PC-9 (cell line): ENCODE measurements around the gene ZNF217. TPM values are rescaled to one million over a fixed set of nuclear protein-coding genes. Genes with fewer than 3 reads are reported as not detected.

ENCODE experiments used
- BruUV-seq: library from RNA; stranded (reverse); fragments of 400-500 nt; replicated peaks from 2 replicates; lab custom pipeline; 2021; lab: Mats Ljungman, UMichigan
- CTCF ChIA-PET: fragments of 300-600 bp; sonication (Branson Sonifier 250); formaldehyde crosslinking; loops from one replicate; lab custom pipeline; 2022; ENCODE audit warnings: antibody characterized with exemption; lab: Charles Lee
- POLR2A ChIA-PET: fragments of 300-600 bp; sonication (Branson Sonifier 250); formaldehyde crosslinking; loops from one replicate; lab custom pipeline; 2022; ENCODE audit warnings: antibody characterized with exemption; ENCODE audit not compliant: unreplicated experiment; lab: Charles Lee
- DNase-seq, 2 experiments: peaks; one replicate each; pipeline versions ENCODE4 v3.0.0 to v3.0.0-alpha.2; 2015 to 2022; ENCODE audit warnings: mixed read lengths in 1 of 2
- H2AFZ ChIP-seq: fragments of 200-600 bp; sonication (generic); 2 replicates; pipeline ENCODE4 v1.8.1; 2017; ENCODE audit warnings: antibody characterized with exemption
- H3F3A ChIP-seq: fragments of 200-600 bp; sonication (generic); 2 replicates; pipeline ENCODE4 v1.8.1; 2017; ENCODE audit warnings: antibody characterized with exemption, mild to moderate bottlenecking, low read depth; ENCODE audit not compliant: insufficient read depth
- H3K27ac ChIP-seq: fragments of 200-600 bp; sonication (generic); 2 replicates; pipeline ENCODE4 v1.6.1; 2016; ENCODE audit warnings: mixed run types
- H3K27me3 ChIP-seq: fragments of 200-600 bp; sonication (generic); 2 replicates; pipeline ENCODE4 v1.6.1; 2016; ENCODE audit warnings: low read depth, mixed run types; ENCODE audit not compliant: insufficient read depth
- H3K36me3 ChIP-seq: fragments of 200-600 bp; sonication (generic); 2 replicates; pipeline ENCODE4 v1.6.1; 2016; ENCODE audit warnings: low read depth, mixed run types
- H3K4me1 ChIP-seq: fragments of 200-600 bp; sonication (generic); replicated peaks from 2 replicates; pipeline ENCODE4 v1.6.1; 2016; ENCODE audit warnings: mixed run types; ENCODE audit not compliant: insufficient read depth
- H3K4me2 ChIP-seq: fragments of 200-600 bp; sonication (generic); 2 replicates; pipeline ENCODE4 v1.6.1; 2017; ENCODE audit warnings: mixed run types
- H3K4me3 ChIP-seq: fragments of 200-600 bp; sonication (generic); 2 replicates; pipeline ENCODE4 v1.6.1; 2016; ENCODE audit warnings: mixed run types
- H3K79me2 ChIP-seq: fragments of 200-600 bp; sonication (generic); 2 replicates; pipeline ENCODE4 v1.6.1; 2017; ENCODE audit warnings: low read depth, mixed run types
- H3K9me2 ChIP-seq: fragments of 200-600 bp; sonication (generic); 2 replicates; pipeline ENCODE4 v1.8.1; 2017; ENCODE audit warnings: mild to moderate bottlenecking; ENCODE audit not compliant: insufficient read depth
- H3K9me3 ChIP-seq: fragments of 200-600 bp; sonication (generic); 2 replicates; pipeline ENCODE4 v1.8.1; 2016; ENCODE audit warnings: low read depth; ENCODE audit not compliant: insufficient read depth
- H4K20me1 ChIP-seq: fragments of 200-600 bp; sonication (generic); 2 replicates; pipeline ENCODE4 v1.8.1; 2017; ENCODE audit not compliant: insufficient read depth
- CTCF ChIP-seq: fragments of 200-600 bp; sonication (generic); conservative IDR thresholded peaks from 2 replicates; pipeline ENCODE4 v1.6.1; 2017; ENCODE audit warnings: mixed run types, antibody characterized with exemption, mild to moderate bottlenecking, moderate library complexity
- EZH2 ChIP-seq: fragments of 200-600 bp; sonication (generic); IDR thresholded peaks from 2 replicates; pipeline ENCODE4 v1.8.0; 2017; ENCODE audit warnings: antibody characterized with exemption, low read depth
- intact Hi-C: fragments of 100-400 bp; cut with micrococcal nuclease; formaldehyde crosslinking; loops from one replicate; pipeline ENCODE4 v1.10.0; 2022; ENCODE audit not compliant: unreplicated experiment
- total RNA-seq: library from RNA; stranded (reverse); gene quantifications from 2 replicates; pipeline ENCODE4 v1.2.3, GENCODE V29; 2021

Gene ZNF217
- total RNA-seq, 1 experiment from 2014 or later, result 63.8 TPM

- POLR2A ChIA-PET, result interaction anchor here (0.7 kb wide), 1 partner anchor 225 kb away, joined by 4 read pairs; no protein-coding TSS in a partner anchor
- DNase-seq, result no peak
- Histone ChIP-seq H3K79me2 (no peaks in the 10 kb centered on the region), H3K27me3 (no peaks in the 10 kb centered on the region), H2AFZ (no peak overlapping the region), H3K9me3 (no peaks in the 10 kb centered on the region), H3K27ac (no peak overlapping the region), H3K4me2 (no peak overlapping the region), H4K20me1 (no peaks in the 10 kb centered on the region), H3K4me3 (no peak overlapping the region), H3F3A (peaks cover 37% of the 10 kb centered on the region), H3K36me3 (peaks cover 5% of the 10 kb centered on the region; the same call in 1 of the 2 replicates), H3K9me2 (no peaks in the 10 kb centered on the region), H3K4me1 (no peaks in the 10 kb centered on the region)
- no TSS peak for BruUV-seq
- CTCF ChIA-PET, result no interaction called here
- no peak for TF ChIP-seq CTCF
- intact Hi-C loops, result no loop called here
Observed at GRCh38 chr20:53561505-53561904, 32.1 kb downstream of the ZNF217 start.

GRCh38 chr20:53559816-53560215 is 33.8 kb downstream of the ZNF217 start:
- no peaks in the 10 kb centered on the region for H3K4me1 ChIP-seq
- no peak overlapping the region for H3K4me3 ChIP-seq
- intact Hi-C loops, result no loop called here
- H3K79me2 ChIP-seq, result no peaks in the 10 kb centered on the region
- H4K20me1 ChIP-seq, result no peaks in the 10 kb centered on the region
- H3K27me3 ChIP-seq, result no peaks in the 10 kb centered on the region
- no TSS peak for BruUV-seq
- ChIA-PET CTCF (no interaction called here), POLR2A (interaction anchor here (0.6 kb wide), 1 partner anchor 35 kb away, joined by 3 read pairs; no protein-coding TSS in a partner anchor)
- H3K9me2 ChIP-seq, result no peaks in the 10 kb centered on the region
- no peak overlapping the region for H3K27ac ChIP-seq
- no peaks in the 10 kb centered on the region for H3K36me3 ChIP-seq
- DNase-seq, result no peak
- peaks cover 21% of the 10 kb centered on the region for H3F3A ChIP-seq
- H2AFZ ChIP-seq, result no peak overlapping the region
- H3K4me2 ChIP-seq, result no peak overlapping the region
- TF ChIP-seq EZH2 (no peak), CTCF (no peak)
- no peaks in the 10 kb centered on the region for H3K9me3 ChIP-seq

GRCh38 chr20:53557130-53557529 is 36.5 kb downstream of the ZNF217 start:
- Histone ChIP-seq H3K36me3 (no peaks in the 10 kb centered on the region), H4K20me1 (no peaks in the 10 kb centered on the region; the same call in 1 of the 2 replicates), H3K27me3 (no peaks in the 10 kb centered on the region), H3K9me3 (no peaks in the 10 kb centered on the region), H2AFZ (no peak overlapping the region), H3K4me1 (no peaks in the 10 kb centered on the region), H3K4me2 (no peak overlapping the region), H3F3A (peaks cover 10% of the 10 kb centered on the region), H3K79me2 (no peaks in the 10 kb centered on the region), H3K27ac (no peak overlapping the region), H3K4me3 (no peak overlapping the region), H3K9me2 (no peaks in the 10 kb centered on the region)
- TF ChIP-seq EZH2 (no peak), CTCF (no peak)
- CTCF ChIA-PET, result no interaction called here
- BruUV-seq, result no TSS peak
- no peak for DNase-seq
- POLR2A ChIA-PET, result no interaction called here
- intact Hi-C loops, result no loop called here
